ENCODE data around the gene NAA40. TPM values are rescaled to one million over a fixed set of nuclear protein-coding genes. Genes with fewer than 3 reads are reported as not detected.

NAA40 gene
- polyA plus RNA-seq (2012; ENCODE audit: low read depth, missing spikeins), result 12.6 TPM

DNA sequence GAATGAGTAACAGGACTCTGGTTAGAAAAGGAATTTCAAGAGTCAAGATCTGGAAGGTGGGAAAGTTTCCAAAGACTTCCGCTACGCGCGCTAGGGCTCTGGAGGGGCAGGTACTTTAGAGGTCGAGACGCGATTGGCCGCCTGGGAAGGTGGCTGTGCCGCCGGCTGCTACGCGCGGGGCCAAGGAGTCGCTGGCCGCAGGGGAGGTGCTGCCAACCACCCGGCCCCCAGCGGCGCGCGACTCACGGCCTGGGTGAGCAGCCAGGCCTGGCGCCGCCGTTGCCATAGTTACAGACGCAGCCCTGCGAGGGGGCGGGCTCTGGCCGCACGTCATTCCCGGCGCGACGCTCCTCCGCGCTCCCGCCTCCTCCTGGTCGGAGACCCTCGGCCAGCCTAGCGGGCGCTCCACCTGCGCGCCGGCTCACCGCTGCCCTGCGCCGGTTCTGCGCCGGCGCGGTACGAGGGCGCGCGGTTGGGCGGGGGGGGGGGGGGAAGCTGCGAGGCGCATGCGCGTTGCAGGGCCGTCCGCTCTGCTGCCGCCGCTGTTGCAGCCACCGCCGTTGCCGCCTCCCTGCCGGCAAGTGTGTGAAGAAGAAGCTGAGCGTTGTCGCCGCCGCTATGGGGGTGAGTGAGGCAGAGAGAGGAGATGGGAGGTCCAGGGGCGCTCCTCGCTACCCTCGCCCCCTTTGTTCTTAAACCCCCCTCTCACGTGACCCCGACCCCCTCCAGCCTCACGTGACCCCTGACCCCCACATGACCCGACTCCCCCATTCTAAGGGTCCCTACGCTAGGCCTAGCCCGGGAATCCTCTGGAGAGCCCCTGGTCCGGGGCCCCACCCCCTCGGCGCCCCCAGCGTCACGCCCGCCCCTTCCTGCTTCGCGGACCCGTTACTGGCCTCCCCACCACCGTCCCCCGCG, at the start of gene NAA40:
NAA40 (plus strand) TSS at position 524 of the 918 bp plus-strand sequence; CDS start at position 619, 95 bp downstream.
- TF ChIP-seq TAF1 (IDR thresholded peaks at IDR 0.05; ENCODE audit: low read depth, low read length), result no peak
- TF ChIP-seq POLR2A (IDR thresholded peaks at IDR 0.05; ENCODE audit: low read depth, low read length), result peak; percentile 43; the same call in 1 of the 2 replicates
- TF ChIP-seq POLR2AphosphoS5 (IDR thresholded peaks at IDR 0.05; ENCODE audit: low read depth, low read length), result 0 out of 2 replicates have a peak, but pooled peaks have one; percentile 42
- no peak for TF ChIP-seq SPI1 (IDR thresholded peaks at IDR 0.05; ENCODE audit: low read depth, low read length)
- TF ChIP-seq POU2F2 (IDR thresholded peaks at IDR 0.05; ENCODE audit: low read depth, low read length), result no peak
- TF ChIP-seq PAX5 (IDR thresholded peaks at IDR 0.05; ENCODE audit: insufficient read depth, low read length, severe bottlenecking), result peak; percentile 32
- FAIRE-seq (peak; percentile 96), DNase-seq (ENCODE audit: insufficient read length, low spot score) (peak; percentile 98)

DNA sequence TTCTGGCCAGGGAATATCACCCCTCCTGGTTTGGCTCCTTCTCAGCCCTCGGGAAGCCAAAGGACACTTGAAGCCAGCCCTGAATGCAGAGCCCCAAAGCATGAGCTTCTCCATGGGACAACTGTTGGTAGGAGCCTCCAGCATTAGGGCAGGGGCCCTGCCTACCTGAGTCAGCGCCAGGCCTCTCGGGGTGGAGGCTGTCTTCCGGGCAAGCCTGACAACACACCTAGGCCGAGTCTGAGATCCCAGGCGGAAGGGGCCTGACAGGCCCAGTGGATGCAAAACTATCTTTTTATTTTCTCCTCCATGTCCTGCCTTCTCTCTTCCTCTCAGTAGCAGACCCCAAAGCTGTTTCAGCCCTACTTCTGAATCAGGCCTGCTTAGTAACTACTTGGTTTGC, 49.5 kb upstream of the NAA40 start:
- FAIRE-seq, result no peak

DNA sequence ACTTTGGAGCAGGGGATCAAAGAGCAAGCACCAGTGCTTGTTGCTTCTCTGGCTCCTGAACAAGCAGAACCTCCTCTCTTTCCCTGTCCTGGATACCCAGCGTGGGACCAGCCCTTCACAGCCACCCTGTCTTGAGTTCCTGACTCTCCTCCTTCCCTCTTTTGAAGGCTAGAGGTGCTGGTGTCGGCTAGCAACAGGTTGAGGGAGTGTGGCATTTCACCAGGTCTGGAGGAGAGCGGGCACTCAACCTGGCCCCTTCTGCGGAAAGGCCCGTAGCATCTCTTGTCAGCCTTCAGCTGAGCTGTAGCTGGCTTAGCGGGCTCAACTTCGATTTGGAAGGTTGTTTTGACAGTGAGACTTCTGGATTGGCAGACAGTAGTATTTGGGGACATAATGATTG, 48.4 kb upstream of the NAA40 start:
- DNase-seq (ENCODE audit: insufficient read length, low spot score), result no peak
- FAIRE-seq, result no peak
- no peak for TF ChIP-seq TAF1 (IDR thresholded peaks at IDR 0.05; ENCODE audit: low read depth, low read length)
- TF ChIP-seq POLR2A (IDR thresholded peaks at IDR 0.05; ENCODE audit: low read depth, low read length), result no peak

More for the DNA sequence above, 49.5 kb upstream of the NAA40 start:
- DNase-seq (ENCODE audit: insufficient read length, low spot score), result no peak
- no peak for TF ChIP-seq PAX5 (IDR thresholded peaks at IDR 0.05; ENCODE audit: insufficient read depth, low read length, severe bottlenecking)
- TF ChIP-seq POLR2A (IDR thresholded peaks at IDR 0.05; ENCODE audit: low read depth, low read length), result no peak

DNA sequence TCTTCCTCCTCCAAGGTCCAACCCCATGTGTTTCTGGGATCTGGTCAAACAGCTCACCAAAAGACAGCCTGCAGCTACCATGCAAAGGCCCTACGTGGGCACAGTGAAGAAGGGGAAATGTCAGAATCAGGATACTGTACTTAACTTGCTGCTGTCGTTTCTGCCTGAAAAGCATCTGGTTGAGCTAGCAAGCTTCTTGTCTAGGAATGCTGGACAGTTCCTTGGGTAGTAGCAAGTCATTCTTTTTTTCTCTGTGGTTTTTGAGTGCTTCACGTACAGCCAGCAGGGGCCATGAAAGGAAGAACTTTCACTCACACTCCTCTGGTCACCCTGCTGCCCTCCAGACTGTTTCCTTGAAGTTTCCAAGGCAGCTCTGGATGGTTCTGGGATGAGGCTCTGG, 46.6 kb upstream of the NAA40 start:
- DNase-seq (ENCODE audit: insufficient read length, low spot score) (no peak), FAIRE-seq (no peak)
- TF ChIP-seq POLR2AphosphoS5 (IDR thresholded peaks at IDR 0.05; ENCODE audit: low read depth, low read length) (no peak), POU2F2 (IDR thresholded peaks at IDR 0.05; ENCODE audit: low read depth, low read length) (no peak), TAF1 (IDR thresholded peaks at IDR 0.05; ENCODE audit: low read depth, low read length) (no peak), POLR2A (IDR thresholded peaks at IDR 0.05; ENCODE audit: low read depth, low read length) (no peak)

DNA sequence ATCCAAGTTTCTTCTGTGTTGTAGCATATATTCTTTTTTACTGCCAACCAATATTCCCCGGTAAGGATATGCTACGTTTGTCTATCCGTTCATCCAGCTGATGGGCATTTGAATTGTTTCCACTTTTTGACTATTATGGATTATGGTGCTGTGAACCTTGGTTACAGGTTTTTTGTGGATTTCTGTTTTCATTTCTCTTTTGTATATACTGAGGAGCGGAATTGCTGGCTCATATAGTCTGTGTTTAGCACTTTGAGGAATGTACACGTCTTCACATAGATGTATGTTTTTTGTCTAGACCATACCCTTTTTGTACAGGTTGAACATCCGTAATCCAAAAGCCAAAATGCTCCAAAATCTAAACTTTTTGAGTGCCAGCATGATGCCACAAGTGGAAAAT, 45.4 kb upstream of the NAA40 start:
- FAIRE-seq, result no peak
- TF ChIP-seq PAX5 (IDR thresholded peaks at IDR 0.05; ENCODE audit: insufficient read depth, low read length, severe bottlenecking) (no peak), POLR2AphosphoS5 (IDR thresholded peaks at IDR 0.05; ENCODE audit: low read depth, low read length) (no peak)
- DNase-seq (ENCODE audit: insufficient read length, low spot score), result no peak

DNA sequence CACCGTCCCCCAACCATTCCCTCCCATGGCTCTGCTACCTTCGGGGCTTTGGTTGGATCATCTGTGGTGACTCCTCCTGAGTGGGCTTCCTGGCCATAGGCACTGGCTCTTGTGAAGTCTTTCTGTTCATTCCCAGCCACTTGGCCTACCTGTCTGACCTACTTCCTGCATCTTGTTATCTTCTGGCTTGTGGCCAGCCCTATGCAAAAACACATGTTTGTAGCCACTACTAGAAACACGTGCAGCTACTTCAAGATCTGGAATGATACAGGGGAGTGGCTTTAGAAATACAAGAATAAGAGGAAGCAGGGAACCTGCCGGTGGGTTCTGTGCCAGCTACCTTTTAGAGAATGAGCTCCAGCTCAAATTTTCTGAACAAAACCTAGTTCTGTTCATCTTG, 42.7 kb upstream of the NAA40 start:
- DNase-seq (ENCODE audit: insufficient read length, low spot score) (no peak), FAIRE-seq (no peak)
- no peak for TF ChIP-seq POLR2AphosphoS5 (IDR thresholded peaks at IDR 0.05; ENCODE audit: low read depth, low read length)
- no peak for TF ChIP-seq TAF1 (IDR thresholded peaks at IDR 0.05; ENCODE audit: low read depth, low read length)
- no peak for TF ChIP-seq POLR2A (IDR thresholded peaks at IDR 0.05; ENCODE audit: low read depth, low read length)

- TF ChIP-seq POLR2A (IDR thresholded peaks at IDR 0.05; ENCODE audit: low read depth, low read length) (no peak), TAF1 (IDR thresholded peaks at IDR 0.05; ENCODE audit: low read depth, low read length) (no peak), POU2F2 (IDR thresholded peaks at IDR 0.05; ENCODE audit: low read depth, low read length) (no peak), POLR2AphosphoS5 (IDR thresholded peaks at IDR 0.05; ENCODE audit: low read depth, low read length) (no peak), PAX5 (IDR thresholded peaks at IDR 0.05; ENCODE audit: insufficient read depth, low read length, severe bottlenecking) (no peak), SPI1 (IDR thresholded peaks at IDR 0.05; ENCODE audit: low read depth, low read length) (no peak)
- FAIRE-seq, result no peak
- DNase-seq (ENCODE audit: insufficient read length, low spot score), result no peak
These were observed 41.2 kb upstream of the NAA40 start for GRCh38 chr11:63897459-63898146.

GRCh38 chr11:63901660-63902059, 37.1 kb upstream of the NAA40 start:
- TF ChIP-seq TAF1 (IDR thresholded peaks at IDR 0.05; ENCODE audit: low read depth, low read length) (no peak), POLR2A (IDR thresholded peaks at IDR 0.05; ENCODE audit: low read depth, low read length) (no peak), PAX5 (IDR thresholded peaks at IDR 0.05; ENCODE audit: insufficient read depth, low read length, severe bottlenecking) (no peak), POLR2AphosphoS5 (IDR thresholded peaks at IDR 0.05; ENCODE audit: low read depth, low read length) (no peak), POU2F2 (IDR thresholded peaks at IDR 0.05; ENCODE audit: low read depth, low read length) (no peak), SPI1 (IDR thresholded peaks at IDR 0.05; ENCODE audit: low read depth, low read length) (no peak)
- no peak for FAIRE-seq
- DNase-seq (ENCODE audit: insufficient read length, low spot score), result no peak

GRCh38 chr11:63903884-63904283, 34.9 kb upstream of the NAA40 start:
- DNase-seq (ENCODE audit: insufficient read length, low spot score) (no peak), FAIRE-seq (no peak)
- TF ChIP-seq POU2F2 (IDR thresholded peaks at IDR 0.05; ENCODE audit: low read depth, low read length), result no peak
- no peak for TF ChIP-seq TAF1 (IDR thresholded peaks at IDR 0.05; ENCODE audit: low read depth, low read length)
- no peak for TF ChIP-seq PAX5 (IDR thresholded peaks at IDR 0.05; ENCODE audit: insufficient read depth, low read length, severe bottlenecking)
- no peak for TF ChIP-seq POLR2AphosphoS5 (IDR thresholded peaks at IDR 0.05; ENCODE audit: low read depth, low read length)
- TF ChIP-seq POLR2A (IDR thresholded peaks at IDR 0.05; ENCODE audit: low read depth, low read length), result no peak
- no peak for TF ChIP-seq SPI1 (IDR thresholded peaks at IDR 0.05; ENCODE audit: low read depth, low read length)

DNA sequence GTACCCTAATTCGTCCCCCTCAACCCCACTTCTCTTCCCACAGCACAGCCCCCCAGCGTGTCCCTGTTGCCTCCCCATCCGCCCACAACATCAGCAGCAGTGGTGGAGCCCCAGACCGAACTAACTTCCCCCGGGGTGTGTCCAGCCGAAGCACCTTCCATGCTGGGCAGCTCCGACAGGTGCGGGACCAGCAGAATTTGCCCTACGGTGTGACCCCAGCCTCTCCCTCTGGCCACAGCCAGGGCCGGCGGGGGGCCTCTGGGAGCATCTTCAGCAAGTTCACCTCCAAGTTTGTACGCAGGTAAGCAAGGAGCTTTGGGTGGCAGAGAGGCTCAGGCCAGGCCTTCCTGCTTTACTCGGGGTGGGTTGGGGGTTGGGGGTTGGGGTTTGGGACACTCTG, 34.1 kb upstream of the NAA40 start:
- no peak for TF ChIP-seq TAF1 (IDR thresholded peaks at IDR 0.05; ENCODE audit: low read depth, low read length)
- no peak for TF ChIP-seq POLR2A (IDR thresholded peaks at IDR 0.05; ENCODE audit: low read depth, low read length)
- no peak for TF ChIP-seq POU2F2 (IDR thresholded peaks at IDR 0.05; ENCODE audit: low read depth, low read length)
- TF ChIP-seq POLR2AphosphoS5 (IDR thresholded peaks at IDR 0.05; ENCODE audit: low read depth, low read length), result no peak
- no peak for TF ChIP-seq SPI1 (IDR thresholded peaks at IDR 0.05; ENCODE audit: low read depth, low read length)
- TF ChIP-seq PAX5 (IDR thresholded peaks at IDR 0.05; ENCODE audit: insufficient read depth, low read length, severe bottlenecking), result no peak
- FAIRE-seq, result no peak

More for the DNA sequence above, 34.1 kb upstream of the NAA40 start:
- DNase-seq (ENCODE audit: insufficient read length, low spot score), result no peak
